GM23338 (cell line): Measurements from ENCODE around the gene PPP2R1B. TPM values are rescaled to one million over a fixed set of nuclear protein-coding genes. Genes with fewer than 3 reads are reported as not detected.

ENCODE experiments used
- ATAC-seq: fragments of 200-7000 bp; cut with Tn5 transposase; 3 replicates; pipeline ENCODE4 v1.9.1; 2020
- DNase-seq: peaks from one replicate; pipeline ENCODE4 v3.0.0-alpha.2; 2015; ENCODE audit warnings: low spot score
- H2AFZ ChIP-seq: fragments of 200-600 bp; sonication (generic); 2 replicates; pipeline ENCODE4 v1.8.0; 2016; ENCODE audit warnings: antibody characterized with exemption, mild to moderate bottlenecking, moderate library complexity
- H3F3A ChIP-seq: fragments of 200-600 bp; sonication (generic); replicated peaks from 2 replicates; pipeline ENCODE4 v1.8.0; 2017; ENCODE audit warnings: antibody characterized with exemption, mixed run types, low read depth
- H3K27ac ChIP-seq: fragments of 200-600 bp; sonication (generic); 2 replicates; pipeline ENCODE4 v1.6.1; 2016; ENCODE audit warnings: low read depth
- H3K27me3 ChIP-seq: fragments of 200-600 bp; sonication (generic); 2 replicates; pipeline ENCODE4 v1.8.0; 2016; ENCODE audit warnings: mild to moderate bottlenecking, mixed run types, moderate library complexity; ENCODE audit not compliant: insufficient read depth
- H3K36me3 ChIP-seq: fragments of 200-600 bp; sonication (generic); 2 replicates; pipeline ENCODE4 v1.8.0; 2016; ENCODE audit warnings: mild to moderate bottlenecking; ENCODE audit not compliant: insufficient read depth
- H3K4me1 ChIP-seq: fragments of 200-600 bp; sonication (generic); 2 replicates; pipeline ENCODE4 v1.8.0; 2016; ENCODE audit warnings: mild to moderate bottlenecking, moderate library complexity; ENCODE audit not compliant: insufficient read depth
- H3K4me2 ChIP-seq: fragments of 200-600 bp; sonication (generic); 2 replicates; pipeline ENCODE4 v1.7.1; 2017; ENCODE audit warnings: mixed run types
- H3K4me3 ChIP-seq: fragments of 200-600 bp; sonication (generic); 2 replicates; pipeline ENCODE4 v1.6.1; 2016; ENCODE audit warnings: mixed run types
- H3K79me2 ChIP-seq: fragments of 200-600 bp; sonication (generic); replicated peaks from 2 replicates; pipeline ENCODE4 v1.8.0; 2017; ENCODE audit warnings: mild to moderate bottlenecking; ENCODE audit not compliant: insufficient read depth
- H3K9me2 ChIP-seq: fragments of 200-600 bp; sonication (generic); 2 replicates; pipeline ENCODE4 v1.8.0; 2017; ENCODE audit not compliant: insufficient read depth
- H4K20me1 ChIP-seq: fragments of 200-600 bp; sonication (generic); replicated peaks from 2 replicates; pipeline ENCODE4 v1.8.0; 2017; ENCODE audit warnings: mild to moderate bottlenecking; ENCODE audit not compliant: insufficient read depth
- H3K27ac Mint-ChIP-seq: 2 replicates; pipeline ENCODE4 v1.8.0; 2020; ENCODE audit warnings: inconsistent platforms, mild to moderate bottlenecking, moderate library complexity, mixed read lengths
- H3K27me3 Mint-ChIP-seq: 3 replicates; pipeline ENCODE4 v1.8.0; 2022; ENCODE audit warnings: low read depth, mild to moderate bottlenecking, moderate library complexity, mixed read lengths, inconsistent platforms; ENCODE audit not compliant: insufficient read depth, poor library complexity
- H3K36me3 Mint-ChIP-seq: 3 replicates; pipeline ENCODE4 v1.8.0; 2021; ENCODE audit warnings: low read depth, mild to moderate bottlenecking, inconsistent platforms, moderate library complexity, mixed read lengths
- H3K4me1 Mint-ChIP-seq: 3 replicates; pipeline ENCODE4 v1.8.0; 2020; ENCODE audit warnings: mild to moderate bottlenecking, inconsistent platforms, mixed read lengths
- H3K4me3 Mint-ChIP-seq: 3 replicates; pipeline ENCODE4 v1.8.0; 2021; ENCODE audit warnings: moderate library complexity, mild to moderate bottlenecking, inconsistent platforms, mixed read lengths
- H3K9me3 Mint-ChIP-seq: 3 replicates; pipeline ENCODE4 v1.8.0; 2020; ENCODE audit warnings: moderate library complexity, mild to moderate bottlenecking, inconsistent platforms, mixed read lengths
- CREB1 ChIP-seq: fragments of 250-450 bp; sonication (Bioruptor Pico); IDR thresholded peaks from 2 replicates; pipeline ENCODE4 v1.5.0; 2020; ENCODE audit warnings: low read depth, mild to moderate bottlenecking, moderate library complexity
- CTCF ChIP-seq, 2 experiments: fragments of 200-600 bp in 1 of 2; sonication (generic) in 1 of 2; conservative IDR thresholded peaks; 2 replicates each; pipeline versions ENCODE4 v1.5.1 to v1.6.1; 2016 to 2017; ENCODE audit warnings: antibody characterized with exemption in 2 of 2, low read depth in 2 of 2, mild to moderate bottlenecking in 2 of 2, moderate library complexity in 1 of 2
- ETS1 ChIP-seq: IDR thresholded peaks from 2 replicates; pipeline ENCODE4 v1.6.1; 2016; ENCODE audit warnings: antibody characterized with exemption
- EZH2 ChIP-seq: fragments of 200-600 bp; sonication (generic); IDR thresholded peaks from one replicate; pipeline ENCODE4 v1.8.0; 2017; ENCODE audit warnings: antibody characterized with exemption, mild to moderate bottlenecking, low read depth; ENCODE audit not compliant: unreplicated experiment
- EZH2phosphoT487 ChIP-seq: fragments of 200-600 bp; sonication (generic); IDR thresholded peaks from one replicate; pipeline ENCODE4 v1.8.1; 2018; ENCODE audit warnings: antibody characterized with exemption; ENCODE audit not compliant: unreplicated experiment
- JUNB ChIP-seq: IDR thresholded peaks from one replicate; pipeline ENCODE4 v1.6.1; 2016; ENCODE audit warnings: antibody characterized with exemption; ENCODE audit not compliant: unreplicated experiment
- NANOG ChIP-seq: IDR thresholded peaks from 2 replicates; pipeline ENCODE4 v1.6.1; 2016; ENCODE audit warnings: antibody characterized with exemption, borderline replicate concordance
- POLR2AphosphoS5 ChIP-seq: IDR thresholded peaks from 2 replicates; pipeline ENCODE4 v1.6.1; 2016; ENCODE audit warnings: antibody characterized with exemption, low read depth
- STAT1 ChIP-seq: IDR thresholded peaks from one replicate; pipeline ENCODE4 v1.6.1; 2016; ENCODE audit warnings: antibody characterized with exemption; ENCODE audit not compliant: unreplicated experiment
- ZNF114 ChIP-seq: fragments of 250-450 bp; sonication (Bioruptor Pico); IDR thresholded peaks from 2 replicates; pipeline ENCODE4 v1.5.0; 2020; ENCODE audit warnings: mild to moderate bottlenecking, moderate library complexity
- ZNF331 ChIP-seq: fragments of 250-450 bp; sonication (Bioruptor Pico); IDR thresholded peaks from 2 replicates; pipeline ENCODE4 v1.5.0; 2020; ENCODE audit warnings: low read depth, mild to moderate bottlenecking, moderate library complexity
- polyA plus RNA-seq: library from polyadenylated mRNA; unstranded; fragments of >200 nt; fragmentation: Nextera tagmentation; extraction: Ambion mirVana; gene quantifications from 2 replicates; pipeline ENCODE4 v1.2.1, GENCODE V29; 2016
- total RNA-seq: library from RNA; depleted of rRNA; stranded (reverse); fragments of >200 nt; shearing (Covaris generic); gene quantifications from 2 replicates; pipeline ENCODE4 v1.2.3, GENCODE V29; 2014

PPP2R1B gene
- total and polyA plus RNA-seq, 2 experiments from 2014 or later: 18.5 to 82.0 TPM

- Histone ChIP-seq H2AFZ (no peak overlapping the region), H3F3A (no peaks in the 10 kb centered on the region), H3K79me2 (no peaks in the 10 kb centered on the region), H3K36me3 (peaks cover 11% of the 10 kb centered on the region), H3K4me1 (peaks cover 5% of the 10 kb centered on the region), H3K9me2 (no peaks in the 10 kb centered on the region), H3K27me3 (no peaks in the 10 kb centered on the region), H3K4me3 (no peak overlapping the region), H4K20me1 (no peaks in the 10 kb centered on the region; the same call in 1 of the 2 replicates), H3K4me2 (no peak overlapping the region), H3K27ac (no peak overlapping the region)
- ATAC-seq (no peak), DNase-seq (no peak)
- no peak for TF ChIP-seq EZH2
- no peak for TF ChIP-seq ETS1
- TF ChIP-seq CTCF (conservative IDR thresholded peaks at IDR 0.05; ENCODE audit: low read depth in 2 of 2): no peak
- TF ChIP-seq CREB1 (CRISPR knock-in tag): no peak
- TF ChIP-seq POLR2AphosphoS5: no peak
- no peak for TF ChIP-seq EZH2phosphoT487
- no peak for TF ChIP-seq ZNF331 (CRISPR knock-in tag)
- no peak for TF ChIP-seq ZNF114 (CRISPR knock-in tag)
- TF ChIP-seq STAT1: no peak
- no peak for TF ChIP-seq NANOG
- no peak for TF ChIP-seq JUNB
- H3K4me3 Mint-ChIP-seq: no peak overlapping the region
- peaks cover 27% of the 10 kb centered on the region for H3K36me3 Mint-ChIP-seq
- no peaks in the 10 kb centered on the region for H3K9me3 Mint-ChIP-seq
- H3K27me3 Mint-ChIP-seq: peaks cover 6% of the 10 kb centered on the region
- H3K4me1 Mint-ChIP-seq: peaks cover 30% of the 10 kb centered on the region; the same call in 2 of the 3 replicates
- peak overlapping the region; percentile 80 for H3K27ac Mint-ChIP-seq
Observed at GRCh38 chr11:111736621-111737443, 29.4 kb downstream of the PPP2R1B start.

- no peak for ATAC-seq
Observed at GRCh38 chr11:111736181-111736590, 30.0 kb downstream of the PPP2R1B start.

More at GRCh38 chr11:111736181-111736590, 30.0 kb downstream of the PPP2R1B start:
- Mint-ChIP-seq H3K4me1 (peaks cover 33% of the 10 kb centered on the region; the same call in 2 of the 3 replicates), H3K4me3 (no peak overlapping the region), H3K27me3 (peaks cover 6% of the 10 kb centered on the region), H3K27ac (peak overlapping the region; percentile 80), H3K9me3 (no peaks in the 10 kb centered on the region), H3K36me3 (peaks cover 21% of the 10 kb centered on the region)
- Histone ChIP-seq H3K27ac (no peak overlapping the region), H2AFZ (no peak overlapping the region), H3K27me3 (no peaks in the 10 kb centered on the region), H3K9me2 (no peaks in the 10 kb centered on the region), H3K4me2 (no peak overlapping the region), H3K36me3 (peaks cover 4% of the 10 kb centered on the region), H3K4me1 (peaks cover 5% of the 10 kb centered on the region), H3K4me3 (no peak overlapping the region), H3K79me2 (no peaks in the 10 kb centered on the region), H4K20me1 (no peaks in the 10 kb centered on the region), H3F3A (no peaks in the 10 kb centered on the region)
- DNase-seq: no peak
- TF ChIP-seq NANOG (no peak), EZH2phosphoT487 (no peak), STAT1 (no peak), POLR2AphosphoS5 (no peak), ZNF331 (CRISPR knock-in tag) (no peak)
